ENCODE data around the gene CENPN. TPM values are rescaled to one million over a fixed set of nuclear protein-coding genes. Genes with fewer than 3 reads are reported as not detected.

Gene CENPN
- total RNA-seq, 3 donors from 2014 or later (not counting 1 experiment from before 2014, with no cell fraction given): 6.6 to 11.6 (median 9.0) TPM

DNA sequence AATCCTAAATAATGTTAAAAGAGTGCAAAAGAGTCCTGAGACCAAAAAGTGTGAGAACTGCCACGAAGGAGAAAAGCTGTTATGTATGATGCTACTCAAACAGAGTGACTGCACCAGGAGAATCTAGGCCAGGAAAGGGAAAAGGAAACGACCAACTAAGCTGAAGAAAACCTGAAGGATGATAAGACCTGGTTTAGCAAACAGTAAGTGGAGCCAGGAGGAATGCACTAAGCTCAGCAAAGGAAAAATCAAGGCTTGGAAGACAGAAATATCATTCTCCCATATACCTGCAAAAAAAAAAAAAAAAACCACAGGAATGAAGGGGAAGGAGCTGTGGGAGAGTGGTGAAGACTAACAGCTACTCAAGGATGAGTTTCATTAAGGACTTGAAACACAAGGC lies 21.4 kb upstream of the CENPN start:
- Mint-ChIP-seq H3K9me3 (no peaks in the 10 kb centered on the region), H3K27me3 (ENCODE audit: low read depth in 2 of 2) (no peaks in the 10 kb centered on the region), H3K4me3 (no peak overlapping the region), H3K4me1 (peaks cover 17 to 19% of the 10 kb centered on the region in 2 donors), H3K36me3 (no peaks in the 10 kb centered on the region), H3K27ac (no peak overlapping the region)
- DNase-seq: no peak
- no peak overlapping the region for H3K4me3 ChIP-seq (ENCODE audit: low read length)
- no peaks in the 10 kb centered on the region for H3K27me3 ChIP-seq (ENCODE audit: control insufficient read depth, insufficient read depth, low read length)
- H3K27ac ChIP-seq (ENCODE audit: low read length): no peak overlapping the region
- intact Hi-C loops (cut with micrococcal nuclease): no loop called here
- no peak for ATAC-seq
- no peaks in the 10 kb centered on the region for H3K9me3 ChIP-seq (ENCODE audit: control insufficient read depth, insufficient read depth, low read length)
- H3K4me1 ChIP-seq (ENCODE audit: control insufficient read depth, insufficient read depth, low read length): no peaks in the 10 kb centered on the region
- peaks cover 1% of the 10 kb centered on the region for H3K36me3 ChIP-seq (ENCODE audit: control insufficient read depth, insufficient read depth, low read length)
- TF ChIP-seq, protein P1, sequence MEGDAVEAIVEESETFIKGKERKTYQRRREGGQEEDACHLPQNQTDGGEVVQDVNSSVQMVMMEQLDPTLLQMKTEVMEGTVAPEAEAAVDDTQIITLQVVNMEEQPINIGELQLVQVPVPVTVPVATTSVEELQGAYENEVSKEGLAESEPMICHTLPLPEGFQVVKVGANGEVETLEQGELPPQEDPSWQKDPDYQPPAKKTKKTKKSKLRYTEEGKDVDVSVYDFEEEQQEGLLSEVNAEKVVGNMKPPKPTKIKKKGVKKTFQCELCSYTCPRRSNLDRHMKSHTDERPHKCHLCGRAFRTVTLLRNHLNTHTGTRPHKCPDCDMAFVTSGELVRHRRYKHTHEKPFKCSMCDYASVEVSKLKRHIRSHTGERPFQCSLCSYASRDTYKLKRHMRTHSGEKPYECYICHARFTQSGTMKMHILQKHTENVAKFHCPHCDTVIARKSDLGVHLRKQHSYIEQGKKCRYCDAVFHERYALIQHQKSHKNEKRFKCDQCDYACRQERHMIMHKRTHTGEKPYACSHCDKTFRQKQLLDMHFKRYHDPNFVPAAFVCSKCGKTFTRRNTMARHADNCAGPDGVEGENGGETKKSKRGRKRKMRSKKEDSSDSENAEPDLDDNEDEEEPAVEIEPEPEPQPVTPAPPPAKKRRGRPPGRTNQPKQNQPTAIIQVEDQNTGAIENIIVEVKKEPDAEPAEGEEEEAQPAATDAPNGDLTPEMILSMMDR (IDR thresholded peaks at IDR 0.05): no peak
- 37% methylated on average over 2 of the region's 2 CpGs for WGBS (ENCODE audit: insufficient coverage)

DNA sequence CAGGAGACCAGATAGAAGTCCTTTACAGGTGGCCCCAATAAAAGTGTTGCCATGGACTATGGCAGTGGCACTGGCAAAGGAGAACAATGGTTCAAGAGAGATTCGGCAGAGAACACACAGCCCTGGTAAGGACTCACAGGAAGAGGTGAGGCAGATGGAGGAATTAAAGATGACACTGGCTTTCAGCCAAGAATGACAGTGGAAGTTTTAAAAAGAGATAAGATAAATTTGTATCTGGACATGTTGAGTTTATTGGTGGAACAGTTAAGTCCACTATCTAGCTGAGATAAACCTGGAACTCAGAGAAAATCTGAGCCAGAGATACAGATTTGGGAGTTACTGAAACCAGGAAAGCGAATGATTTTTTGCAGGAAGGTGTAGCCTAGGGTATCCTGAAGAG lies 20.5 kb upstream of the CENPN start:
- intact Hi-C loops (cut with micrococcal nuclease): no loop called here
- Histone ChIP-seq H3K4me3 (ENCODE audit: low read length) (no peak overlapping the region), H3K4me1 (ENCODE audit: control insufficient read depth, insufficient read depth, low read length) (no peaks in the 10 kb centered on the region), H3K9me3 (ENCODE audit: control insufficient read depth, insufficient read depth, low read length) (no peaks in the 10 kb centered on the region), H3K36me3 (ENCODE audit: control insufficient read depth, insufficient read depth, low read length) (peaks cover 6% of the 10 kb centered on the region), H3K27me3 (ENCODE audit: control insufficient read depth, insufficient read depth, low read length) (no peaks in the 10 kb centered on the region), H3K27ac (ENCODE audit: low read length) (no peak overlapping the region)
- Mint-ChIP-seq H3K36me3 (peaks cover 2% of the 10 kb centered on the region), H3K27ac (peak overlapping the region in 1 of 2 donors; percentile 0), H3K4me3 (no peak overlapping the region), H3K9me3 (no peaks in the 10 kb centered on the region), H3K4me1 (peaks cover 17 to 19% of the 10 kb centered on the region in 2 donors), H3K27me3 (ENCODE audit: low read depth in 2 of 2) (no peaks in the 10 kb centered on the region)
- ATAC-seq (no peak), DNase-seq (no peak)
- WGBS (ENCODE audit: insufficient coverage): 77% methylated on average over 2 of the region's 2 CpGs
- TF ChIP-seq, protein P1 (IDR thresholded peaks at IDR 0.05): no peak

DNA sequence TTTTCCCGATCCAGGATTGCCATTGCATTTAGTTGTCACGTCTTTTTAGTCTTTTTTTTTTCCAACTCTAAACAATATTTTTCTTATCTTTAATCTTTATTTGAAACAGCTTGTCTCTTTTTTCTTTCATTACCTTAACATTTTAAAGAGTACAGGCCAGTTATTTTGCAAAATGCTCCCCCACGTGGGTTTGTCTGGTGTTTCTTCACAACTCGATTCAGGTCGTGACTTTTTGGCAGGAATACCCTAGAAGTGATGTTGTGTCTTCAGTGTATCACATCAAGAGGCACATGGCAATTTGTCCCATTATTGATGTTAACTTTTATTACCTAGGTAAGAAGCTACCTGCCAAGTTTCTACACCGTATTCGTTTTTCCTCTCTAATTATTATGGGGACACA lies 18.3 kb upstream of the CENPN start:
- H3K27me3 ChIP-seq (ENCODE audit: control insufficient read depth, insufficient read depth, low read length): no peaks in the 10 kb centered on the region
- ATAC-seq (no peak), DNase-seq (no peak)
- no peak overlapping the region for H3K4me3 Mint-ChIP-seq
- no peaks in the 10 kb centered on the region for H3K4me1 ChIP-seq (ENCODE audit: control insufficient read depth, insufficient read depth, low read length)
- no peaks in the 10 kb centered on the region for H3K9me3 ChIP-seq (ENCODE audit: control insufficient read depth, insufficient read depth, low read length)
- TF ChIP-seq, protein P1 (IDR thresholded peaks at IDR 0.05): no peak
- intact Hi-C loops (cut with micrococcal nuclease): no loop called here
- H3K4me3 ChIP-seq (ENCODE audit: low read length): no peak overlapping the region
- H3K27me3 Mint-ChIP-seq (ENCODE audit: low read depth in 2 of 2): no peaks in the 10 kb centered on the region
- peaks cover 17 to 19% of the 10 kb centered on the region in 2 donors for H3K4me1 Mint-ChIP-seq
- no peaks in the 10 kb centered on the region for H3K9me3 Mint-ChIP-seq
- H3K27ac ChIP-seq (ENCODE audit: low read length): no peak overlapping the region
- WGBS (ENCODE audit: insufficient coverage): 83% methylated on average over 7 of the region's 7 CpGs
- no peak overlapping the region for H3K27ac Mint-ChIP-seq
- H3K36me3 ChIP-seq (ENCODE audit: control insufficient read depth, insufficient read depth, low read length): peaks cover 8% of the 10 kb centered on the region
- H3K36me3 Mint-ChIP-seq: peaks cover 6% of the 10 kb centered on the region

DNA sequence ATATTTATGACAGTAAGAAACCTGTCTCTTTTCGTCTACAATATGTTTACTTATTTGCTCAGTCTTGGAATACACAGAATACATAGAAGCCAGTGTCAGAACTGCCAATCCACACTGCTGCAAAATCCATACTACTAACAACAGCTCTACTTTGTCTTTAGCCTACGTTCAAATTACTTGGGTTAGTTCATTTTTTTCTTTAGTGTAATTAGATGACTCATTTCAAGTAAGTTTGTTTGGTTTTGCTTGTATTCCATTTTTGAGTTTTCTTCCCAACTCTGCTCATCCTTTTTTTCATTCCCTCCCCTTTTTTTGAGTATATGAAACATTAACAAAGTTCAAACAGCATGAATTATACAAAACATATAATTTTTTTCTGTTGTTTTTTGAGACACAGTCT lies 17.2 kb upstream of the CENPN start:
- peaks cover 8% of the 10 kb centered on the region for H3K36me3 ChIP-seq (ENCODE audit: control insufficient read depth, insufficient read depth, low read length)
- DNase-seq (no peak), ATAC-seq (no peak)
- H3K9me3 ChIP-seq (ENCODE audit: control insufficient read depth, insufficient read depth, low read length): no peaks in the 10 kb centered on the region
- Mint-ChIP-seq H3K4me3 (no peak overlapping the region), H3K27ac (peak overlapping the region in 1 of 2 donors; percentile 37), H3K4me1 (peaks cover 12 to 19% of the 10 kb centered on the region in 2 donors), H3K9me3 (no peaks in the 10 kb centered on the region), H3K27me3 (ENCODE audit: low read depth in 2 of 2) (no peaks in the 10 kb centered on the region), H3K36me3 (peaks cover 6% of the 10 kb centered on the region)
- H3K4me1 ChIP-seq (ENCODE audit: control insufficient read depth, insufficient read depth, low read length): no peaks in the 10 kb centered on the region
- intact Hi-C loops (cut with micrococcal nuclease): no loop called here
- H3K4me3 ChIP-seq (ENCODE audit: low read length): no peak overlapping the region
- TF ChIP-seq, protein P1 (IDR thresholded peaks at IDR 0.05): no peak
- H3K27ac ChIP-seq (ENCODE audit: low read length): no peak overlapping the region
- 75% methylated on average over 1 of the region's 2 CpGs for WGBS (ENCODE audit: insufficient coverage)
- no peaks in the 10 kb centered on the region for H3K27me3 ChIP-seq (ENCODE audit: control insufficient read depth, insufficient read depth, low read length)
